Naive B cell (primary cell): ENCODE results near the gene PITPNC1. TPM values are rescaled to one million over a fixed set of nuclear protein-coding genes. Genes with fewer than 3 reads are reported as not detected.
"Not testable (repeated sequence)": the region's sequence is repeated elsewhere in the genome, so short reads cannot be mapped to it uniquely, and the experiment has no call there.

Source experiments
- ATAC-seq, 2 donors: fragments of 150-1000 bp; cut with Tn5 transposase; 2 replicates each; pipeline ENCODE4 v1.10.0; 2021; ENCODE audit warnings: low read depth in 2 of 2, mild to moderate bottlenecking in 2 of 2, moderate library complexity in 2 of 2
- DNase-seq: peaks from one replicate; pipeline ENCODE4 v3.0.0; 2022
- H3K27ac Mint-ChIP-seq, 6 donors: one replicate each; pipeline ENCODE4 v1.8.0; 2020 to 2022; ENCODE audit warnings: mild to moderate bottlenecking in 6 of 6, mixed read lengths in 6 of 6, moderate library complexity in 5 of 6, inconsistent platforms in 2 of 6
- H3K27me3 Mint-ChIP-seq, 3 donors: one replicate each; pipeline ENCODE4 v1.8.0; 2021 to 2022; ENCODE audit warnings: mixed read lengths in 3 of 3, mild to moderate bottlenecking in 1 of 3
- H3K36me3 Mint-ChIP-seq, 2 donors: one replicate each; pipeline ENCODE4 v1.8.0; 2020 to 2022; ENCODE audit warnings: mixed read lengths in 2 of 2, inconsistent platforms in 1 of 2, mild to moderate bottlenecking in 1 of 2
- H3K4me1 Mint-ChIP-seq, 3 donors: one replicate each; pipeline ENCODE4 v1.8.0; 2020 to 2022; ENCODE audit warnings: mixed read lengths in 3 of 3, inconsistent platforms in 1 of 3, mild to moderate bottlenecking in 1 of 3, moderate library complexity in 1 of 3
- H3K4me3 Mint-ChIP-seq, 8 donors: one replicate each; pipeline ENCODE4 v1.8.0; 2020 to 2022; ENCODE audit warnings: mild to moderate bottlenecking in 8 of 8, mixed read lengths in 8 of 8, moderate library complexity in 8 of 8, inconsistent platforms in 2 of 8
- H3K9me3 Mint-ChIP-seq, 7 donors: one replicate each; pipeline ENCODE4 v1.8.0; 2020 to 2022; ENCODE audit warnings: mixed read lengths in 7 of 7, mild to moderate bottlenecking in 5 of 7, inconsistent platforms in 2 of 7, moderate library complexity in 1 of 7
- polyA plus RNA-seq, 6 donors: library from polyadenylated mRNA; unstranded; fragments of 300-500 nt; fragmentation: Illumina TruSeq; gene quantifications; one replicate each; pipeline ENCODE4 v1.2.3, GENCODE V29; 2021; ENCODE audit warnings: low read depth in 6 of 6

PITPNC1 gene
- polyA plus RNA-seq, 6 donors from 2014 or later = 7.2 to 14.5 (median 12.3) TPM

DNA sequence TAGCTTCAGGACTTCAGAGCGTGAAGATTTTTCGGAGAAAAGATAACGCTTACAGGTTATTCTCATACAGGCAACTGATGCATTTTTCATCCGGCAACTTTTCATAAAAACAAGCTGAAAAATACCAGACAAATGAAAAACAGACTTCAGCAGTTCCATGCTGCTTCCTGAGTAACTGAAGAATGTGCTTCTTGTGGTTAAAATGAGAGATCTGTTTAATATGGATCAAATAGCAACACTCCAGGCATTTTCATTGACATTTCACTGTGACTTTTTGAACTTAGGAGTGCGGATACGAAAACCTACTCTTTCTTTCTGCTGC, 705 bp upstream of the PITPNC1 start:
- peak overlapping the region in 3 of 6 donors; percentile 70 to 87 (median 85) for H3K27ac Mint-ChIP-seq
- DNase-seq (no peak), ATAC-seq (no peak)
- peak overlapping the region; percentile 87 to 93 (median 90) for H3K4me3 Mint-ChIP-seq
- no peaks in the 10 kb centered on the region for H3K27me3 Mint-ChIP-seq
- H3K36me3 Mint-ChIP-seq = no peaks in the 10 kb centered on the region
- H3K4me1 Mint-ChIP-seq = peaks cover 25 to 30% (median 25%) of the 10 kb centered on the region in 3 donors
- no peaks in the 10 kb centered on the region for H3K9me3 Mint-ChIP-seq

DNA sequence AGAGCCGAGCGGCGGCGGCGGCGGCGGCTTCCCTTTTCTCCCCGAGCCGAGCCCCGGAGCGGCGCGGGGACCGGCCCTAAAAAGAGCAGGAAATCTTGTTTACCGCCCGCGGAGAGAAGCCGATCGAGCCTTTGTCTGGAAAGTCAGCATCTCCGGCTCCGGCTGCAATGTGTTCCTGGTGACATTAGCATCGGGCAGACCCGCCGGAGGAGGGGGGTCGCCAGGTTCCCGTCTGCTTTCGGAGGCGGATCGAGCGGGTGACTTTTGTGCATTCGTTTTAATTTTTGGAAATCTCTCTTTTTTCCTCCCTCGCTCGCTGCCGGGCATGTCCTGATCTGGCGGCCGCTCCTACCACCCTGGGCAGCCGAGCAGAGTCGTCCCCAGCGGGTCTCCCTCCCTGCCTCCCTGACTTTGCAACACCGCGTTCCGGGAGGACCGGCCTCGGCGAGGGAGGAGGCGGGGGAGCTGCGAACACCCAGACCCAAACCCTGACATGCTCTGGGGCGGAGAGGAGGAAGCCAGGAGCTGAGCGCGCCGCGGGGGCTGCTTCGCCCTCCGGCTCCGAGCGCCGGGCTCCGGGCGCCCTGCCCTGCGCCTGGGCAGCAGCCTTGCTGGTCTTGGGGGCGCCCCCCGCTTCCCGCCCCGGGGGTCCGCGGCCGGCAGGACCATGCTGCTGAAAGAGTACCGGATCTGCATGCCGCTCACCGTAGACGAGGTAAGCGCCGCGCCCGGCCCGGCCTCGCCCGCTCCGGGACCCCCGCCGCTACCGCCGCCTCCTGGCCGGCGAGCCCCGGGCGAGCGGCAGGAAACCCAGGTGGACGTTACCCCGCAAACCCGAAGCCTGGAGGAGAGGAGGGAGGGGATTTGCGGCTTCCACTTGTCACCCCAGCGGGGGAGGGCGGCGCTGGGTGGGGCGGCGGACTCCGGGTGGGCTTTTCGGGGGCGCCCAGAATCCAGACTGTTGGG, 690 bp downstream of the PITPNC1 start:
- H3K36me3 Mint-ChIP-seq = no peaks in the 10 kb centered on the region

GRCh38 chr17:67378454-67379250, 1.6 kb downstream of the PITPNC1 start:
- peak; percentile 76 for DNase-seq
- H3K9me3 Mint-ChIP-seq = no peaks in the 10 kb centered on the region
- peaks cover 25 to 30% (median 25%) of the 10 kb centered on the region in 3 donors for H3K4me1 Mint-ChIP-seq
- ATAC-seq = peak; percentile 29 to 35
- H3K4me3 Mint-ChIP-seq = peak overlapping the region; percentile 86 to 94 (median 92)
- H3K27me3 Mint-ChIP-seq = no peaks in the 10 kb centered on the region
- peak overlapping the region; percentile 12 to 97 (median 66) for H3K27ac Mint-ChIP-seq
- H3K36me3 Mint-ChIP-seq = no peaks in the 10 kb centered on the region

More for the DNA sequence above, 690 bp downstream of the PITPNC1 start:
- peak; percentile 49 for DNase-seq
- Mint-ChIP-seq H3K4me1 (peaks cover 25 to 30% (median 25%) of the 10 kb centered on the region in 3 donors), H3K9me3 (no peaks in the 10 kb centered on the region), H3K27ac (peak overlapping the region in 4 of 6 donors; percentile 66 to 93 (median 74)), H3K4me3 (peak overlapping the region; percentile 85 to 95 (median 90)), H3K27me3 (no peaks in the 10 kb centered on the region)
- ATAC-seq = peak; percentile 24 to 27

GRCh38 chr17:67379251-67379630, 2.2 kb downstream of the PITPNC1 start:
- Mint-ChIP-seq H3K4me1 (peaks cover 23 to 28% (median 23%) of the 10 kb centered on the region in 3 donors), H3K27me3 (no peaks in the 10 kb centered on the region), H3K27ac (peak overlapping the region in 4 of 6 donors; percentile 23 to 97 (median 72)), H3K36me3 (no peaks in the 10 kb centered on the region), H3K9me3 (no peaks in the 10 kb centered on the region), H3K4me3 (peak overlapping the region; percentile 86 to 94 (median 92))
- no peak for ATAC-seq
- no peak for DNase-seq

DNA sequence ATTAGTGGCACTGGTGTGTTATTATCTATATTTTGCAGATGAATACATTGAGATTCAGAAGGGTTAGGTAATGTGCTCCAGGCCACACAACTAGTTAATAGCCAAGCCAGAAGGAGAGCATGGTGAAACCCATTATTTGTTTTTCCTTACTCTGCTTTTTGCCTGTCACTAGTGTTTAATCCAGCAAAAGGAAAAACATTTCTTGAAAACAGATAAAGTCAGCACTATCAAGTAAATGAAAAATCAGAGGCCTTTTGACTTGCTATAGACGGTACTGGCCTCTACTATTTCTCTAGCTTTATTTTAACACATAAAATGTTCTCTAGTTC, 4.8 kb downstream of the PITPNC1 start:
- Mint-ChIP-seq H3K36me3 (no peaks in the 10 kb centered on the region), H3K9me3 (peaks cover 0 to 3% (median 0%) of the 10 kb centered on the region in 7 donors), H3K4me3 (peak overlapping the region in 1 of 8 donors; percentile 56), H3K4me1 (peaks cover 12 to 15% (median 14%) of the 10 kb centered on the region in 3 donors), H3K27me3 (no peaks in the 10 kb centered on the region), H3K27ac (peak overlapping the region in 2 of 6 donors; percentile 15 to 36)
- DNase-seq (no peak), ATAC-seq (no peak)

- Mint-ChIP-seq H3K27ac (no peak overlapping the region), H3K36me3 (no peaks in the 10 kb centered on the region), H3K4me1 (peaks cover 0 to 8% (median 5%) of the 10 kb centered on the region in 3 donors), H3K9me3 (peaks cover 0 to 3% (median 0%) of the 10 kb centered on the region in 7 donors), H3K4me3 (no peak overlapping the region), H3K27me3 (no peaks in the 10 kb centered on the region)
- no peak for DNase-seq
- ATAC-seq = no peak
Observed at GRCh38 chr17:67385122-67385988, 8.3 kb downstream of the PITPNC1 start.

- no peaks in the 10 kb centered on the region for H3K27me3 Mint-ChIP-seq
- DNase-seq = no peak
- H3K4me3 Mint-ChIP-seq = no peak overlapping the region
- no peaks in the 10 kb centered on the region for H3K36me3 Mint-ChIP-seq
- ATAC-seq = no peak
- H3K9me3 Mint-ChIP-seq = peaks cover 0 to 3% (median 0%) of the 10 kb centered on the region in 7 donors
- H3K4me1 Mint-ChIP-seq = peaks cover 0 to 8% (median 5%) of the 10 kb centered on the region in 3 donors
- H3K27ac Mint-ChIP-seq = no peak overlapping the region
Observed at GRCh38 chr17:67386965-67387551, 10.0 kb downstream of the PITPNC1 start.

GRCh38 chr17:67388536-67388935, 11.5 kb downstream of the PITPNC1 start:
- H3K36me3 Mint-ChIP-seq, H3K4me1 Mint-ChIP-seq, H3K9me3 Mint-ChIP-seq, ATAC-seq, H3K4me3 Mint-ChIP-seq, DNase-seq, H3K27ac Mint-ChIP-seq, H3K27me3 Mint-ChIP-seq: not testable (repeated sequence)

DNA sequence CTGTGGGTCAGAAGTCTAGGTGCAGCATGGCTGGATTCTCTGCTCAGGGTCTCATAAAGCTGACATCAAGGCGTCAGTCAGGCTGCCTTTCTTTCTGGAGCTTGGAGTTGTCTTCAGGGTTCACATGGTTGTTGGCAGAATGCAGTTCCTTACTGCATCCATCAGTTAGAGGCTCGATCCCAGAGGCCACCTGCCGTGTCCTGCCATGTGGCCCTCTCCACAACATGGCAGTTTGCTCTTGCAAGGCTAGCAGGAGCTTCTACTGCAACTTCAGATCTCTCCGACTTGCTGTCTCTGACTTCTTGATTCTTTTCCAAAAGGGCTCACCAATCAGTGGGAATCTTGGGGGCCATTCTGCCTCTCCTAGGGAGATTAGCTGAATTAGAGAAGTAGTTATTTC, 11.9 kb downstream of the PITPNC1 start:
- H3K9me3 Mint-ChIP-seq = peaks cover 0 to 3% (median 0%) of the 10 kb centered on the region in 7 donors
- ATAC-seq (no peak), DNase-seq (no peak)
- peak overlapping the region in 2 of 6 donors; percentile 32 to 91 for H3K27ac Mint-ChIP-seq
- H3K4me3 Mint-ChIP-seq = no peak overlapping the region
- H3K27me3 Mint-ChIP-seq = no peaks in the 10 kb centered on the region
- H3K36me3 Mint-ChIP-seq = no peaks in the 10 kb centered on the region
- peaks cover 0 to 8% (median 5%) of the 10 kb centered on the region in 3 donors for H3K4me1 Mint-ChIP-seq

GRCh38 chr17:67390006-67390645, 13.0 kb downstream of the PITPNC1 start:
- no peak for DNase-seq
- H3K4me3 Mint-ChIP-seq = no peak overlapping the region
- ATAC-seq = no peak
- H3K4me1 Mint-ChIP-seq = peaks cover 0 to 8% (median 5%) of the 10 kb centered on the region in 3 donors
- no peaks in the 10 kb centered on the region for H3K27me3 Mint-ChIP-seq
- no peaks in the 10 kb centered on the region for H3K36me3 Mint-ChIP-seq
- peaks cover 0 to 3% (median 0%) of the 10 kb centered on the region in 7 donors for H3K9me3 Mint-ChIP-seq
- peak overlapping the region in 1 of 6 donors; percentile 33 for H3K27ac Mint-ChIP-seq

- ATAC-seq (no peak), DNase-seq (no peak)
- Mint-ChIP-seq H3K9me3 (peaks cover 0 to under 1% (median 0%) of the 10 kb centered on the region in 7 donors), H3K4me1 (peaks cover 0 to 8% (median 5%) of the 10 kb centered on the region in 3 donors), H3K27ac (peak overlapping the region in 1 of 6 donors; percentile 36), H3K36me3 (no peaks in the 10 kb centered on the region), H3K27me3 (no peaks in the 10 kb centered on the region), H3K4me3 (no peak overlapping the region)
Observed at GRCh38 chr17:67390646-67391361, 13.7 kb downstream of the PITPNC1 start.

DNA sequence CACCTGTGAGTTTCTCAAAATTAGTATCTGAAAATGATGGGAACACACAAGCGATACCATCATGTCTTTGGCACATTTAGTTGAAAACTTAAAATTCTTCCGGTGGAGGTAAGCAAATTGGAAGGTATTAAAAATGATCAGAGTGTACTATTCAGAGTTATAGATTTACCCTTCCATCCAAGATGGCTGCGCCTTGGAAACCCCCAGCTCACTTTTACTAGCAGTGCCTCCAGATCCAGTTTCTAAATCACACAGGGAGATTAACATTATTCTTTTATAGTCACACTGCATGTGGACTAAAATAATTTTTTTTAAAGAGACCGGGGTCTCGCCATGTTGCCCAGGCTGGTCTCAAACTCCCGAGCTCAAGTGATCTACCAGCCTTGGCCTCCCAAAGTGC, 15.0 kb downstream of the PITPNC1 start:
- no peak for DNase-seq
- H3K27me3 Mint-ChIP-seq = no peaks in the 10 kb centered on the region
- H3K4me3 Mint-ChIP-seq = no peak overlapping the region
- no peaks in the 10 kb centered on the region for H3K36me3 Mint-ChIP-seq
- no peak overlapping the region for H3K27ac Mint-ChIP-seq
- no peak for ATAC-seq
- peaks cover 0 to 8% (median 5%) of the 10 kb centered on the region in 3 donors for H3K4me1 Mint-ChIP-seq
- no peaks in the 10 kb centered on the region for H3K9me3 Mint-ChIP-seq
